Lung microvascular endothelial cell (primary cell): Measurements from ENCODE around the gene ASB16. TPM values are rescaled to one million over a fixed set of nuclear protein-coding genes. Genes with fewer than 3 reads are reported as not detected.
"Not testable (repeated sequence)": the region's sequence is repeated elsewhere in the genome, so short reads cannot be mapped to it uniquely, and the experiment has no call there.

Source experiments
- DNase-seq, 2 donors: peaks; one replicate each; pipeline versions ENCODE4 v3.0.0 to v3.0.0-alpha.2; 2010; ENCODE audit warnings: low read depth in 2 of 2
- total RNA-seq: library from RNA; depleted of rRNA; stranded (reverse); fragments of >200 nt; gene quantifications from 2 replicates; pipeline ENCODE4 v1.2.1, GENCODE V29; 2014

ASB16 gene, protein sequence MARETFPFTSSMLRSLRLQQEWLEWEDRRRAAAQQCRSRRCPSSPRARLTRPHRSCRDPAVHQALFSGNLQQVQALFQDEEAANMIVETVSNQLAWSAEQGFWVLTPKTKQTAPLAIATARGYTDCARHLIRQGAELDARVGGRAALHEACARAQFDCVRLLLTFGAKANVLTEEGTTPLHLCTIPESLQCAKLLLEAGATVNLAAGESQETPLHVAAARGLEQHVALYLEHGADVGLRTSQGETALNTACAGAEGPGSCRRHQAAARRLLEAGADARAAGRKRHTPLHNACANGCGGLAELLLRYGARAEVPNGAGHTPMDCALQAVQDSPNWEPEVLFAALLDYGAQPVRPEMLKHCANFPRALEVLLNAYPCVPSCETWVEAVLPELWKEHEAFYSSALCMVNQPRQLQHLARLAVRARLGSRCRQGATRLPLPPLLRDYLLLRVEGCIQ
- not detected in 2 replicates for total RNA-seq

DNA sequence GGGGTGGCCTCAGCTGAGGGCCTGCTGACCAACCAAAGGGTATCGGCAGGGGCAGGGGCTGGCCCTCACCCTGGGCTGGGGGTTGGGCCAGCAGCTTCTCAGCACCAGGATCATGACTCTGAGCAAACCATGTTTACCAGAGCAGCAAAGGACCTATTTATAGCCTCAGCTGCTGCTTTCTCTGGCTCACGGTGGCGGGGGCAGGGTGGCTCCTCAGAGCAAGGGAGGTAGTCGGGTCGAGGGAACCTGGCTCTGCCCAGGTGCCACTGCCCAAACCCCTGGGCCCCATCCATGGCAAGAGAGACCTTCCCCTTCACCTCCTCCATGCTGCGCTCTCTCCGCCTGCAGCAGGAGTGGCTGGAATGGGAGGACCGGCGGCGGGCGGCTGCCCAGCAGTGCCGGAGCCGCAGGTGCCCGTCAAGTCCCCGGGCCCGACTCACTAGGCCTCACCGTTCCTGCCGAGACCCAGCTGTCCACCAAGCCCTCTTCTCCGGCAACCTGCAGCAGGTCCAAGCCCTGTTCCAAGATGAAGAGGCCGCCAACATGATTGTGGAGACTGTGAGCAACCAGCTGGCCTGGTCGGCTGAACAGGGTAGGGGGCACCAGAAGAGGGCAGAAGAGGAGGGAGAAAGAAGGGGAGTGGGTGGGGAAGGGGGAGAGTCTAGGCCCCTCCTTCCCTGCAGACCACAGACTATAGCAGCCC is at the start of gene ASB16:
Gene ASB16 (plus strand): TSS at position 206 of the 703 bp plus-strand sequence. CDS start 86 bp downstream, at position 292.
- no peak for DNase-seq

DNA sequence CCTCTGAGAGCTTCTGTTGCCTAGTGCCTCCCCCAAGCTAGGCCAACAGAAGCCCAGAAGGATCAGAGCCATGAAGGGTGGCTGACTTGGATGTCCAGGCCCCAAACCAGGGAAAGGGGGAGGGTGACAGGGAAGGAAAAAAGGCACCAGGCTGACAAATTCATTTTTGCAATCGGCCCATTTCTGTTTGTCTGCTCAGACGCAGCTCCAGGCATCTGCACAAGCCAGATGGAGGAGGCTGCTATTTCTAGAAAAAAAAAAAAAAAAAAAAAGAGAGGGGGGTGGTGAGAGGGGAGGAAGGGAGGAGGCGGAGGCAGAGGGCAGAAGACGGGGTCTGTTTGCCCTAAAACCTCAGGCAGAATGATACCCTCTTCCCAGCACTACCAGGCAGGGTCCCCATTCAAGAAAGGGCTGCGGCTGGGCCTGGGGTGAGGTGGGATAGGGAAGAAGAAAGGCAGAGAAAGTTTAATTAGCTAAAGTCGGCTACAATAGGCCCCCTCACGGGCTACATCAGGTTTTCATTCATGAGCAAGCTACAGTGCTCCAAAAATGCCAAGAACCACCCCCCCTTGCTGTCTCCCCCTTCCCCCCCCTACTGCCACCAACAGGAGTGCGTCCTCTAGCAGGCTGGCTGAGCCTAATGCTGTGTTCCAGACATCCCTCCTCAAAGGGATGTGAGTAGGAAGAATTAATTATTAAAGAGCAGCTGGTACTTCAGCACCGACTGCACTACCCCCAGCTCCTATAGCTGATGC is 49.5 kb upstream of the ASB16 start:
- DNase-seq: no peak

DNA sequence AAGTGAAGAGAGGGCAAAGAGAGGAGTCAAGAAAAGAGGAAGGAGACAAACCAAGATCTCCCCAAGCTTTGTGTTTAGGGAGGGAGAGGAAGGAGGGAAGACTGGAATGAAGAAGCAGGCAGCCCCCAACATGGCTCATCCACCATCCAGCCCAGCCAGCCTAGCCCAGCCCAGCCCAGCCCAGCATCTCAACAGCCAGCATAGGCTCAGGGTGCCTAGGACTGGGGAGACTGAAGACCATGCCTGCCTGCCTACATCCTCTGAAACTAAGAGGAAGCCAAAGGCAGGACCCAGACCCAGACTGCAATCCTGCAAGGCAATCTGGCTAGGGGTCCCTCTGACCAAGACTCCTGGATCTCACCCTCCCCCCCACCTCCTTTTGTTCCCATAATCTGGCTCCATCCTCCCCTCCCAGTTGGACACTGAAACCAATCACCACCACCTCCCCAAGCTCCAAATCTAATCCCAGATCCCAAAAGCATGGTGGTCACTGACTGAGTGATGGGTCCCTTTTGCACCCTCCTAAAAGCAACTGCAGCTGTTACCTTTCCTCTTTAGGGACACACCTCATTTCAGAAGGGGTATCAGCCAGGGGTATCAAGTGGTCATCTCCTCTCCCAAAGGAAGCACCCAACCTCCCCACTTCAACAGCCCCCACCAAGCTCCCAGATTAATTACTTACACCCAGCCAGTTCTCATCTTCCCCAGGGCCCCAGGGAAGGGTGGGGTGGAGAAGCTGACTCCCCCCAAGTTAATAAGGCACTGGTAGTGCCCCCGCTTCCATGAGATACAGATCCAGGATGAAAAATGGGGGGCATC is 48.3 kb upstream of the ASB16 start:
- DNase-seq: no peak

DNA sequence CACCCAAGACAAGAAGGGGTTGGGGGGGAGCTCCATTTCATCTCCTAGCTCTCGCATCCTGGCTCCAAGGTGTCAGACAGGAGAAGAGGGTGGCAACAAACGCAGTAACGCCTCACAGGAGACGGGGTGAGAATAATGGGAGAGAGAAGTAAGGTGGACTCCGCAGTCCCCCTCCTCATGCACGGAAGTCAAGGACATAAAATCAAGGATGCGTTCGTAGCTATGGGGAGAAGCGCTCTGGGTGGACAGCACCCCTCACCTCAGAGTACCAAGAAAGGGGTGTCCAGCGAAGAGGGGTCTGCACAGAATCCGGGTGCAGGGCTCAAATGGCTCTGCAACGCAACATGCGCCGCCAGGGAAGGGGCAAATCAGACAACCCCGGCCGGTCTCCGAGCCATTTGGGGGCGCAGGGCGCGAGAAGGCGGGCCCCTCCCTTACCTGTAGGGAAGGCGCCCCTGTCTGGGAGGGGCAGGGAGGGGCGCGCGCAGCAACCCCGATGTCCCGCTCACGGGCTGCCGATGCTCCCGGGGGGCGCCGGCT is 47.6 kb upstream of the ASB16 start:
- no peak for DNase-seq

DNA sequence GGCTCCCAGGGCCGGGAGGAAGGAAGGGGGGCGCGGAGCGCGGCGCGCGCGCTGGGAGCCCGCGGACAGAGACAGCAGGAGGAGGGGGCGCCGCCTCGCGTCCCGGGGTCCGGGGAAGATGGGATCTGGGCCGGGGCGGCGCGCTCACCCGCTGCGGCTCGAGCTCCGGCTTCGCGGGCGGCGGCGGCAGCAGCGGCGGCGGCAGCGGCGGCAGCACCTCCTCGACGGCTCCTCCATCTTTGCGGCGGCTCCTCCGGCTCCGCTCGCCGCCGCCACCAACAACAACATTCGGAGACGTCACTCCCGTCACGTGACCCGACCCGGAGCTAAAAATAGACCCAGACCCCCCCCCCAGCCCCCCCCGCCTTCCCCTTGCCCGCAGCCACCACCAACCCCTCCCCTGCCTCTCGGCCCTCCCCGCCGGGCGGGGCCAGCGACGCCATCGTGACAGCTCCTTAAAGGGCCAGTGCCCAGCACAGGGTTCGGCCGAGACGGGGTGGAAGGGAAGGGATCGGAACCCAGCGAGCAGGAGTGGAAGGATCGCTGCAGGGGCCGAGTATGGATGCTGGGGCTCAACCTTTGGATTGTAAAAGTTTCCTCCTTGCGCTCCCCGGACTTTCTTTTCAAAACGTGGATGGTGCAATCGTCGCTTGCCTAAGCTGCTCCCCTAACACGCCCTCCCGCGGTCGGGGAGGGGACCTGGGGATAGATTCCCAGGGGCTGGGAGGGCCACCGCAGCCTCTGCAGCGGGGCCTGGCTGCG is 47.0 kb upstream of the ASB16 start, which contains the start of gene HDAC5:
Gene HDAC5 (minus strand): TSS at position 286 of the 762 bp plus-strand sequence. CDS start 6,126 bp downstream, outside the sequence.
- DNase-seq: peak; percentile 93 to 95

DNA sequence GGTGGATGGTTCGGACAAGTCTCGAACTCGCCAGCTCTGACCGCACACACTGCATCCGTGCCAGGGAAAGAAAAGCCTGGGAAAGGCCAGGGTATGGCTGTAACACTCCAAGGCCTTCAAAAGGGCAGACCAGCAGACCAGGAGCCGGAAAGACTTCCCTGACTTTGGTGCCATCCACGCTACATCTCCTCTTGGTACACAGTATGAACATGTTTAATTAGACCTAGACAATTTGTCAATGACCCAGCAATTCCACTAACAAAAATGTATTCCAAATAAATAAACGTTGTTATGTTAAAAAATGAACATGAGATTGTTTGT is 46.4 kb upstream of the ASB16 start:
- DNase-seq: no peak

DNA sequence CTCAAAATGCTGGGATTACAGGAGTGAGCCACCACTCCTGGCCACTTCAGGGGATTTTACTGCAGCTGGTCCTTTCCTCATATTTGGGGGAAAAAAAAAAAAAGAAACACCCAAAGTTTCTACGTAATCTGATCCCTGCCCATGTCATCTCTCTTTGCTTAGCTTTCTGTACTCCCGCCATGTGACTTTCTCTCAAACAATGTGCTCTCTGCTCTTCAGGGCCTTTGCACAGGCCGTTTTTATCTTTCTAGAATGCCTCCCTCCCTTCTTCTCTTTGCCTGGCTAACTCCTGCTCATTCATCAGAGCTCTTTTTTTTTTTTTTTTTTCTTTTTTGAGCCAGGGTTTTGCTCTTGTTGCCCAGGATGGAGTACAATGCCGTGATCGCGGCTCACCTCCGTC is 42.1 kb upstream of the ASB16 start:
- DNase-seq: no peak

DNA sequence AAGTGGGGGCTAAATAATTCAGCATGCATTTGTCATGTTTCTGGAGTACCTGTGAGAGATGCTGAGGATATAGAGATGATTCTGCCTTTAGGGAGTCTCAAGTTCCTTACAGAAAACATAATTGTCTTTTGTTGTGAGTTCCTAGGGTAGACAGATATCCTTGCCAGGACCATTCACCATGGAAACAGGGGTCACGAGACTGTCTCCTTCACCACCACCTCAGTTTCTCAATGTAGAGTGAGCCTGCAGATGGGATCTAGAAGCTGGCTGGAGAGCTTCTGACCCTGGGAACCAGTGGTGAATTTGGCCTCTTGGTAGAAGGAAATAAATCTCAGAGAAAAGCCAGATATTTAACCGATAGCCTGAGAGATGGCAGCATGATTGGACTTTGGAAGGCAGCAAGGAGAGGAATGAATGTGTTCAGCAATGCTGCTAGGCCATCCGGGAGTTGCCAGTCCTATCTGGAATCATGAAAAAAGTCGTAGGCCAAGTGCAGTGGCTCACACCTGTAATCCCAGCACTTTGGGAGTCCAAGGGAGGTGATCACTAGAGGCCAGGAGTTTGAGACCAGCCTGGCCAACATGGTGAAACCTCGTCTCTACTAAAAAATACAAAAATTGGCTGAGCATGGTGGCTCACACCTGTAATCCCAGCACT is 39.7 kb upstream of the ASB16 start:
- no peak for DNase-seq

DNA sequence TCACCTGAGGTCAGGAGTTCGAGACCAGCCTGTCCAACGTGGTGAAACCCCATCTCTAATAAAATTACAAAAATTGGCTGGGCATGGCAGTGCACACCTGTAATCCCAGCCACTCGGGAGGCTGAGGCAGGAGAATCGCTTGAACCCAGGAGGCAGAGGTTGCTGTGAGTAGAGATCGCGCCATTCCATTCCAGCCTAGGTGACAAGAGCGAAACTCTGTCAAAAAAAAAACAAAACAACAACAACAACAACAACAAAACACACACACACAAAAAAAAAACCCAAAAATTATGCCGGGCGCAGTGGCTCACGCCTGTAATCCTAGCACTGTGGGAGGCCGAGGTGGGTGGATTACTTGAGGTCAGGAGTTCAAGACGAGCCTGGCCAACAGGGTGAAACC is 39.1 kb upstream of the ASB16 start:
- DNase-seq: not testable (repeated sequence)

DNA sequence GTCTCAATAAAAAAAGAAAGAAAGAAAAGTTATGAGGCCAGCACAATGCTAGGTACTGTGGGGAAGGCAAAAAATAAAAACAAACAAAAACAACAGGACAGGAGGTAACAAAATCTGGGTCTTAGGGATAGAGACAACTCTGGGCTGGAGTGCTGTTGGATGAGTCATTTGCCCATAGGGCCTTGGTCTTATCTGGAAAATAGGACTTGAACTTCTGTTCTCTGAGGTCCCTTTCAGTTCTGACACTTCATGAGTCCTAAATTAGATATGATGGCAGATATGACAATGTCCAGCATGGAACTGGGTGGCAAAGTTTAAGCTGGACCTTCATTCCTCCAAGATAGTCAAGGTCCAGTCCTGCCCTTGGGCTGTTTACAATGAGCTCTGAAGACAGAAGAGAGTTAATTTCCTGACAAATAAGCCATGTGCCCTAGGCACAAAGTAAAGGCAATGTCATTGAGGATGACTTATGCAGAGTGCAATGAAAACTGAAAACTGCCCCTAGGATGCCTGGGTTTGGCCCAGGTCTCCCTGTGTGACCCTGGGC is 38.2 kb upstream of the ASB16 start:
- DNase-seq: no peak

DNA sequence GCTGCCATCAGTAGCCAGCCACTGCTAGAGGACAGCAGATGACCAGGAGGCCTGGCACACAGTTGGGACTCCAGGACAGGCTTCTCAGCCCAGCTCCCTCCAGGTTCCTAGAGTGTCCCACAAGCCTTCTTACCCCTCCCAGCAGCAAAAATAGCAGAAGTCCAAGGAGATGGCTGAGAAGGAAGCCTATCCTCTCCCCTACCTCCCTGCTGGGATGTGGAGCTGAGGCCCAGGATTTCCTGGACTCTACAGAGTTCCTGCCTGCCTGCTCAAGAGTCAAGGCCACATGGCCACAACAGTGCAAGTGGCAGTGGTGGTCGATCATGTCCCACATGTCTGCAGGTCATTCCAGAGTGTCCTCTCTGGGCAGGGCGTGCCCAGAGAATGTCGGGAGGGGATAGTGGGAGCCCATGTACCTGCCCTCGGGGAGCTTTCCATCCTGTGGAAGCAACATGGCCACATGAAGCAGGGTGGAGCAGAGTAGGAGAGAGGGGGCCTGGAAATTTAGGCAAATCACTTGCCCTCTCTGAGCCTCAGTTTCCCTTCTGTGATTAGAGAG is 36.5 kb upstream of the ASB16 start:
- no peak for DNase-seq

DNA sequence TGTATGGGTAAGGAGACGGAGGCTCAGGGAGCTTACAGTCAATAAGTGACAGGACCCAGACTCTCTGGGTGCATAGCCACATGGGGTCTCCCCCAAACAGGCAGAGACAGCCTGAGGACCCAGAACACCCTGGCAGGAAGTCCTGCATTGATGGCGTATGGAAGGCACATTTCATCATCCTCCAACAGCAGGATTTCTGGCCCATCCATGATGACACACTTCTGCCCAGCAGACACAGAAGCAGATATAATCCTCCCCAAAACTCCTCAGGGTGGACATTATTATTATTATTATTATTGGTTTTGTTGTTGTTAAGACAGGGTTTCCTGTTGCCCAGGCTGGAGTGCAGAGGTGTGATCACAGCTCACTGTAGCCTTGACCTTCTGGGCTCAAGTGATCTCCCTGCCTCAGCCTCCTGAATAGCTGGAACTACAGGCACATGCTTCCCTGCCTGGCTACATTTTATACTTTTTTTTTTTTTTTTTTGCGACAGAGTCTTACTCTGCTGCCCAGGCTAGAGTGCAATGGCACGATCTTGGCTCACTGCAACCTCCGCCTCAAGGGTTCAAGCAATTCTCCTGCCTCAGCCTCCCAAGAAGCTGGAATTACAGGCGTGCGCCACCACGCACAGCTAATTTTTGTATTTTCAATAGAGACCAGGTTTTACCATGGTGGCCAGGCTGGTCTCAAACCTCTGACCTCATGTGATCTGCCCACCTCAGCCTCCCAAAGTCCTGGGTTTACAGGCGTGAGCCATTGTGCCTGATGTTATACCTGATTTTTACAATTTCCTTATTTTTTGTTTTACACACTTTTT is 35.5 kb upstream of the ASB16 start:
- no peak for DNase-seq

DNA sequence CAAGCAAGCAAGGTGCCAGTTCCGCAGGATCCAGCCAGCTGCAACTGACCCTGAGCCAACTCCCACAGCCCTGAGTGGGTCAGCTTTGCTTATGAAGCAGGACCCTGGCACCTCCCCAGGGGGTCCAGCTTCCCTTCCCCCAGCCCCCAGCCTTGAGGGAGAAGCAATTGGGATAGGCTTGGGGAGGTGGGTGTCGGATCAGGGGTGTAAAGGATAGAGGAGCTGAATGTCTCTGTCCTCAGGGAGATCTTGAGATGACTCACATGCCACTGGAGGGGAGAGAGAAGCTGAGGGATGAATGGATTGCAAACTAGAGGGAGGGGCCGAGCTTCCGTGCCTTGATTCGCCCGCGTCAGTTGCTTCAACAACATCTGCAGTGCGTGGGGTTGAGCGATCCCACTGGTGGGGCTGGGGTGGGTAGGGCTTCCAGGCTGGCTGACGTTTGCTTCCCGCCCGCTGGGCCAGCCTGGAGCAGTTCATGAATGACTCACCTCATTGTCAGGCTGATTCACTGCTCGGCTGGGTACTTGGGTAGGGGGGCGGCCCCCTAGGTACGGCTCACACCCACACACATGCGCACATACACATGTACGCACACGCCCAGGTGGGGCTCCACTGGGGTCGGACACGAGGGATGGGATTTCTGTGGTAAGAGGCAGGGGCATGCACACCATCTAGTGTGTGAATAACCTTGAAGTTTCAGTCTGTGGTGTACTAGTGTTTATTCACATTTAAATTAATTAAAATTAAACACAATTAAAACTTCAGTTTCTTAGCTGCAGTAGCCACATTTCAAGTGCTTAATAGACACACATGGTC is 32.4 kb upstream of the ASB16 start:
- peak; percentile 91 to 97 for DNase-seq

DNA sequence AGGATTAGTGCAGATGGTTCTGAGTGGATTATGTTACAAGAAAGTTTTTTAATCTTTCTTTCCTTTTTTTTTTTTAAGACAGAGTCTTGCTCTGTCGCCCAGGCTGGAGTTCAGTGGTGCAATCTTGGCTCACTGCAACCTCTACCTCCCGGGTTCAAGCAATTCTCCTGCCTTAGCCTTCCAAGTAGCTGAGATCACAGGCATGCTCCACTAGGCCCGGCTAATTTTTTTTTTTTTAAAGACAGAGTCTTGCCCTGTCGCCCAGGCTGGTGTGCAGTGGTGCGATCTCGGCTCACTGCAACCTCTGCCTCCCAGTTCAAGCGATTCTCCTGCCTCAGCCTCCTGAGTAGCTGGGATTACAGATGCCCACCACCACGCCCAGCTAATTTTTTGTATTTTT is 26.6 kb upstream of the ASB16 start:
- DNase-seq: not testable (repeated sequence)

DNA sequence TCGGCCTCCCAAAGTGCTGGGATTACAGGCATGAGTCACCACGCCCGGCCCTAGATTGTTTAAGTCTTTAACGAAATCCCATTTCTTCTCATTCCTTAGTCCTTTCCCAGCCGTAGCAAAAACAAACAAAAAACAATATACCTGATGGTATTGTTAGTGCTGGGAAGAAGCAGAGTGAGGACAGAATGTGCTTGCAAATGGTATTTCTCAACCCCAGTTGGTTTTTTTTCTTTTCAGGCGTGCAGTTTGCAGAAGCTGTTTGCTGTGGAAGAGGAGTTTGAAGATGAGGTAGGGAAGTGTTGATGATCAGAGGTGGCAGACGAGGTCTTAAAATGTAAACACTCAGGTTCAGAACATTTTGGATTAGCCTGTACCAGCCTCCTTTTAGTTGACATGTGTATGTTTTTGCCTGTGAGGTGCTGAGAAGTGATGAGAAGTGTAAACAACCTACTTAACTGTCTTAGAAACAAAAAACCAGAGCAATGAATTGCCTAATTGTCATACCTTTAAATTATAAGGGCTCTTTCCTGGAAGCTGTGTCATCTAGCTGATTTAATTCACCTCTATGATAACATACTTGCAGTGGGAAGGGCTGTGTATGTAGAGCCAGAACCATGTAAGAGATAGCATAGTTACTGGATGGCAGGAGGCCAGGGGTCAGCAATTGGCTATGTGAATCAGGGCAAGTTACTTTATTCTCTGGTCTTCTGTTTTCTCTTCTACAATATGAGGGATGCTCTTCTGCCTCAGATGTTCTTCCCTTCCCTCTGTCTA is 25.4 kb upstream of the ASB16 start:
- DNase-seq: no peak
